CD4-positive, alpha-beta T cell treated with Interferon alpha-2 for 1 hour (primary cell): ENCODE measurements around the gene FAIM2.

Experiments
- DNase-seq, 2 donors: peaks; one replicate each; pipeline ENCODE4 v3.0.0-alpha.2; 2020 to 2022

The FAIM2 gene

DNA sequence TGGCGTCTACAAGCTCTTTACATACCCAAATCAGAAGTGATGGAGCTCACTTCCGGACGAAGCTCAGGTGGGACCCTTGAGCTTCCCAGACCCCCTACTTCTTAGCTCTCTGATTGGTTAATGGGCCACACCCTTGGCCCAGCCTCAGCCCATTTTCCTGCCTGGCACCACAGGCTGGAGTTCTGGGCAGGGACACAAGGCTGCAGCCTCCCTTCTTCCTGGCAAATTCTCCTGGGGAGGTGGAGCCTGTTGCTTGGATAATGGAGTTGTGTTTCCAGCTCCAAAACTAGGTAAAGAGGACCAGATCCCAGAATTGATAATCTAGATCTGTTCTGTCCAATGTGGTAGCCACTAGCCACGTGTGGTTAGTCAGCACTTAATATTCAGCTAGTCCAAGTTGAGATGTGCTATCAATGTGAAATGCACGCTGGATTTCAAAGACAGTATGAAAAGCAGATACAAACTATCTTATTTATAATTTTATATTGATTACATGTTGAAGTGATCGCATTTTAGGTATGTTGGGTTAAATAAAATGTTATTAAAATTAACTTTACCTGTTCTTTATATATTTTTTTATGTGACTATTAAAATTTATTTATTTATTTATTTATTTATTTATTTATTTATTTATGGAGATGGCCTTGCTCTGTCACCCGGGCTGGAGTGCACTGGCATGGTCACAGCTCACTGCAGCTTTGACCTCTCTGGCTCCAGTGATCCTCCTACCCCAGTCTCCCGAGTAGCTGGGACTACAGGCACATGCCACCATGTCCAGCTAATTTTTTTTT lies 12.6 kb upstream of the FAIM2 start:
- DNase-seq = no peak

- no peak for DNase-seq
These were observed 8.9 kb upstream of the FAIM2 start for GRCh38 chr12:49912345-49913255.

GRCh38 chr12:49911213-49911605 lies 7.5 kb upstream of the FAIM2 start:
- DNase-seq = no peak

- DNase-seq = no peak
These were observed 6.9 kb upstream of the FAIM2 start for GRCh38 chr12:49910331-49911212.

GRCh38 chr12:49909826-49910225 lies 6.1 kb upstream of the FAIM2 start:
- no peak for DNase-seq

- DNase-seq = no peak
These were observed 5.7 kb upstream of the FAIM2 start for GRCh38 chr12:49909356-49909755.

DNA sequence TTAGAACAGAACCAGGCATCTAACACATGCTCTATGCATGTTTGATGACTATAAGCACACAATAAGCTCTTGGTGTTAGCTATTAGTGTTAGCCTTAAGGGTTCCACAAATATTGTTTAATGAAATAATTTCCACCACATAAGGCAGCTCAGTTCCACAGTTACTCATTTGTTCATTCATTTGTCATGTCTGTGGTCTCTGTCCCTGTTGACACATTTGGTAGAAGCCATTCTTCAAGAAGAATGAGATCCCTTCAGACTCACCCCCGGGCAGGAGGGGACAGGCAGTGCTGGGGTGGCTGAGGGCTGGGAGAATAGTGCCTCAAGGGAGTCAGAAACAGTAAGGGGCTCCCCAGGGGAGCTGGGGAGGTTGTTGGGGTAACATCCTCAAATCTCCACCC lies 3.7 kb upstream of the FAIM2 start:
- no peak for DNase-seq

DNA sequence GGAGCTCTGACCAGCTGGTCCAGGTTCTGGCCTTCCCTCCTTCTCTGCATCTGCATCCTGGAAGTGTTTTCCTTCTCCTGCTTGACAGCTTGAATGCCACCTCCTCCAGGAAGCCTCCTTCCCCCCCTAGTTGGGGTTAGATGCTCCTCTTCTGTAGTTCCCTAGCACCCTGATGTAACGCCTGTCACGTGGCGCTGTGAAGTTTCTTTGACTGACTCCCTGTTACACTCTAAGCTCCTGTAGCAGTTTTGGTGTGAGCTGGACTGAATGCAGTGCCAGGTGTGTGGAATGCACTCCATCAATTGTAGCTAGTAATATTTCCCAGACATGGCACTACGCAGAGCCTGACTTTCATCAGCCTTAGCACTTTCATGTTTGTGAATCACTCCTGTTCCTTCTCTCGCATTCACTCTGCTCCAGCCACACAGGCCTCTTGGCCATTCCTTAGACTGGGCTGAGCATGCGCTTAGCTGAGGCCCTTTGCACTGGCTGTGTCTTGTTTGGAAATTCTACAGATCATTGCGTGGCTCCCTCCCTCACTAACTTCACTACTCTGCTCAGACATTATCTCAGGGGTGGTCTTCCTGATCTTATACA lies 2.1 kb upstream of the FAIM2 start:
- no peak for DNase-seq

DNA sequence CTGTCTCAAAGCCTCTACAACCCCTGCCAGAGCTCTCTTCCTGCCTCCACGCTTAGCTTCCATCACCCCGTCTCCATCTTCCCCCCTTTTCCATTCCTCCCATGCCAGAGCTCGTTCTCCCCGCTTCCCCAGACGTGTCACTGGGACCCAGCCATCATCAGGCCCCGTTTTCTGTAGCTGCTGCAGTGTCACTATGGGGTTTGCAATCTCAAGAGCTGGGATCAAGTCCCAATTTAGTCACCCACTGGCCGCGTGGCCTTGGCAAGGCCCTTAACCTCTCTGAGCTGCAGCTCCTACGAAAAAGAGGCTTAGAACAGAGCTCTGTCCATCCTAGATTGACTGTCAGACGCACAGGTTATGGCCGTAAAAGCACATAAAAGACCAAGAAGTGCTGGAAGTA lies 901 bp upstream of the FAIM2 start:
- no peak for DNase-seq

- DNase-seq = no peak
These were observed 375 bp downstream of the FAIM2 start for GRCh38 chr12:49903351-49903699.

GRCh38 chr12:49902399-49903350 lies 1.0 kb downstream of the FAIM2 start:
- DNase-seq = no peak

GRCh38 chr12:49901986-49902385 lies 1.7 kb downstream of the FAIM2 start:
- no peak for DNase-seq

GRCh38 chr12:49901026-49901425 lies 2.7 kb downstream of the FAIM2 start:
- no peak for DNase-seq

GRCh38 chr12:49900371-49900770 lies 3.3 kb downstream of the FAIM2 start:
- DNase-seq = no peak

GRCh38 chr12:49899921-49900320 lies 3.8 kb downstream of the FAIM2 start:
- no peak for DNase-seq

DNA sequence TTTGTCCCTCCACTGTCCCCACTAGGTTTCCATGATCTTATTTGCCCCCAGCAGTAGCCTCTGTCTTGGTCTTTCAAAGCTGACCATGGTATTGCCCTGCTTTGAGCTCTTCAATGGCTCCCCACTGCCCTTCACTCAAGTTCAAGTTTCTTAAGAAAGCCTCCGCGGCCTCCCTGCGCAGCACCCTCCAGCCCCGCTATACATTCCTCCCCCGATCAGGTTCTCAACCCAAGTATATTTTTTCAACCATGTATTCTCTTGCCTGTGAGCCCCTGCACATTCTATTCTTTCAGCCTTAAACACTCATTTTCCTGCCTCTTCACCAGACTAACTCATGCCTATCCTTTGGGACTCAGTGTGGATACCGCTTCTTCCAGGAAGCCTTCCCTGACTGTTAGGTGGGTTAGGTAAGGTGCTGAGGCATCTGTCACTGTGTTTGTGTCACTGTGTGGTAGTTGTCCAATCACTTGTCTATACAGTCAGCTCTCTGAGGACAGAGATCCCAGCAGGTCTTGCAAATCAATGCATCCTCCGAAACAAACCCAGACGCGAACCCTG lies 4.3 kb downstream of the FAIM2 start:
- no peak for DNase-seq

GRCh38 chr12:49897276-49897675 lies 6.4 kb downstream of the FAIM2 start:
- no peak for DNase-seq

DNA sequence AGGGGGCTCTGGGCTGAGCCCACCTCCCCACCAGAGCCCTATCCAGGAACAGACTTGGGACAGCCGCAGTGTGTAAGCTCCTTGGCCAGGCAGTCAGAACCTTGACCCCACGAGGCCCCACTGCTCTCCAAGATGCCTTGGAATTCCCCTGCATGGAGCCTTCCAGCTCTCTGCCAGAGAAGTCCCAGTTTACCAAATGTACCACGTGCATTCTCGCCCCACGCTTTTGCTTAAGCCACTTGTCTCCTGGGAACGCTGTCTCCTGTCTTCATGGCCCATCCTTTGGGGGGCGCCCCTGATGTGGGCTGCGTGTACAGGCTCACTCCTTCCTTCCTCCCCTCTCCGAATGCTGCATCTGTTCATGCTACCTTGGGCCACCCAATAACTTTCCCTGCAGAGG lies 7.9 kb downstream of the FAIM2 start:
- DNase-seq = no peak

- no peak for DNase-seq
These were observed 8.9 kb downstream of the FAIM2 start for GRCh38 chr12:49894751-49895148.

DNA sequence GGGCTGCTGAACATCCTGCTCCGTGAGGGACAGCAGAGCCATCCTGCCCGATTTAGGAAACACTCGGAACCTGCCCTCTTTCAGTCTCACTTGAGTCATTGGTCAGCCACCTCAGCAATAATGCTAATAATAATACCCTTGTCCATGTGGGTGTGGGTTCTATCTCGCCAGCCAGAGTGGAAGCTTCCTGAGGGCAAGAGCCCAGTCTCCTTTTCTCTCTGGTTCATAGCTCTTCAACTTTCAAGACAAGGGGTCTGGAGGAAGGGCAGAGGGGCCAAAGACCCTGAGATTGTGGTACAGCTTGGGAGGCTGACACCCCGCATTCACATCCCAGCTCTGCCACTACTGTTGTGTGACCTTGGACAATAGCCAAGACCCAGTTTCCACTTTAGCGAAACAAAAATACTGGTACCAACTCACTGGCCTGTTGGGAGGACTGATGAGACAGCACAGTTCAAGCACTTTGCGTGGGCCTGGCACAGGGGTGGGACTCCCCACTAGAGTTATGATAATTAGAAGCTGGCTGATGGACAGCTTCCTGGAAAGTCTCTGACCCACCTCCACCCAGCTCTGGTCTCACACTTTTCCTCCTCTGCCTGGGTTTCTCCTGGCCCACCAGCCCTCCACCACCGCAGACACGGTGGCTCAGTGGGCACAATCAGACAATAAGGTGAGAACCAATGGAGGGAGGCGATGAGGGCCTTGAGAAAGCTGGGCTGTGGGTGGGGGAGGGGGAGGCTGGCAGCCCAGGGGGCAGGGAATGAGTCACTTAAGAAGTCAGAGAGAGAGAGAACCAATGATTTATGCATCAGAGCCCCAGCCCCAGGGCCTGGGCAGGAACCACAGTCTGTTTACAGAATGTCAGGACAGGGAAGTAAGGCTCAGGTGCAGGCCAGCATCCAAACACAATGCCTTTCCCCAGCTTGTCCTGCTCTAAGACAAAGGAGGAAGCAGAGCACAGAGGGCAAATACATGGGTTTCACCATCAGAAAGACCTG lies 9.6 kb downstream of the FAIM2 start:
- no peak for DNase-seq
